Colon (tissue), 2 donors: ENCODE measurements around the gene VWA5A.

ENCODE experiments used
- FAIRE-seq: peaks from 2 replicates; lab custom pipeline; 2012; peaks lifted over from hg19 to GRCh38; lab: Jason Lieb, UNC
- donor health status: control.
- donor health status: control.

Gene VWA5A

GRCh38 chr11:124170801-124171586, 55.7 kb downstream of the VWA5A start:
- FAIRE-seq = no peak

- FAIRE-seq = no peak
Measured at GRCh38 chr11:124172101-124172500, 56.9 kb downstream of the VWA5A start.

- no peak for FAIRE-seq
Measured at GRCh38 chr11:124172599-124172998, 57.3 kb downstream of the VWA5A start.

- no peak for FAIRE-seq
Measured at GRCh38 chr11:124174001-124174583, 58.8 kb downstream of the VWA5A start.

GRCh38 chr11:124176925-124177715, 61.9 kb downstream of the VWA5A start:
- FAIRE-seq = no peak

DNA sequence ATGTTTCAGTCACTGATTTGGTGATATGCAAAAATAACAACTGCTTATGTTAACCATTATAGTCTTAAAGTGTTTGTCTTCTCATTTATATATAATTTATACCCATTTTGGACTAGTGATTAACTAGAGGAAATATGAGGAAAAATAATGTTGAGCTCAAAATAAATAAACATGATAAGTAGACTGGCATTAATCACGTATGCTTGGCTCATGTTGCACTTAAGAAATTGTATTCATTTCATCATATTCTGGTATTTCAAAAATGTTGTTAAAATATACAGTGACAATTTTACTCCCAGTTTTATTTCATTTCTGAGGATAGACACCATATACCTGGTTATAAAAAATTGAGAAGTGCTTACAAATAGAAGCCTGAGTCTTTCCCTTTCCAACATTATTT, 64.1 kb downstream of the VWA5A start:
- FAIRE-seq = no peak

DNA sequence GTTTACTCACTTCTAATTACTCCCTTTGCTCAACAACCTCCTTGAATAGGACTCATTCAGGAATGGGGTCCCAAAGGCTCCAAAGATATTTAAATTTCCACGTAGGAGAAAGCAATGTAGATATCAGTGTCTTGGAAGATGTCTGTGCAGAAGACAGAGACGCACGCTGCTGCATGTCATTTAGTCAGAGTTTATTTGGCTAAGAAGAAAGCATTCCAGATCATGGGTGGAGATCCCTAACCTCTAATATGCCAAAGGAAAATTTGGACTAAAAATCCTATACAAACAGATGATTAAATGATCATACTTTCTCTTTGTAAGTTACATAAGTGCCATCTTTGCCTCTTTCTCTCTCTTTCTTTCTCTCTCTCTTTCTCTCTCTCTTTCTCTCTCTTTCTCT, 67.8 kb downstream of the VWA5A start, which contains the start of gene OR10D3:
TSS of gene OR10D3 (plus strand) at position 278 of the 400 bp plus-strand sequence. CDS start 1,925 bp downstream, outside the sequence.
- FAIRE-seq = no peak

GRCh38 chr11:124190298-124191139, 75.3 kb downstream of the VWA5A start:
- no peak for FAIRE-seq

- FAIRE-seq = no peak
Measured at GRCh38 chr11:124193221-124194010, 78.2 kb downstream of the VWA5A start.

DNA sequence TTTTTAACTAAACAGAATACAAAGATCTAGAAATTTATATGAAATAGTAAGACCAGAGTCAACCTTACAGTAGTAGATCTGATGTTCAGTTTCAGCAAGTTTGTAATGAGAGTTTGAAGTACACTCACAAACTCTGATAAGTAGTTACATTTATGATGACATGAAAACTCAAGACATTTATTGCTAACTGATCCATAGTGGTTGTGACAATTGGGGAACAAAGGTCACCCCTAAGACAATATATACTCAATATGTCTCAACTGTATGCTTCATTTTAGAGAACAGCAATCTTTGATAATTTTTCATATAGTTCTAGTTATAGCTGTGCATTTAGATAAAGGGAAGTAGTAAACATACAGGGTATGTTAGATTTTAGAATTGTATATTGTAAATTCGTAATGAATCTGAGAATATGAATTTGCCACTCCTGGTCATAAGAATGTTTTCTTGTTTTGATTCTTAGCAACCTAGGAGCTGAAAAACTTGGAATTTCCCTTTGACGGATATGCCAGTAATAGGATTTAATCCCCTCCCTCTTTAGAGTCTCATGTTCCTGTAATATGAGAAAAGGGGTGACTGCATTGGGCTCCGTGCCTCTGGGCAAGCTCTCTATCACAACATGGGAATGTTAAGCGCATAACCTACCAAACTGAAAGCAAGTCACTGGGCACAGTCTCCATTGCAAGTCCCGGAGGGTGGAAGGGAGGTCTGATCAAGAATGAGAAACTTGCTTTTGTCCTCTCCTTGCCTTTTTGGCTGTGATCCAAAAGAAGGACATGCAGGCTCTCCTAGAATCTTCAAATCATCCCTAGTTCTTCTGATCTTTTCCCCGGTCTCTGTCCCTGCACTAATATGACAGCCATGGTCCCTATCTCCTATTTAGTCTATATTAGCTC, 79.3 kb downstream of the VWA5A start:
- FAIRE-seq = no peak

GRCh38 chr11:124195189-124195734, 80.0 kb downstream of the VWA5A start:
- no peak for FAIRE-seq
